K562 (cell line): ENCODE measurements around the gene DDHD1. TPM values are rescaled to one million over a fixed set of nuclear protein-coding genes. Genes with fewer than 3 reads are reported as not detected.

Experiments used
- EP300 ChIP-seq: IDR thresholded peaks from 2 replicates; pipeline ENCODE4 v1.6.1; 2012; ENCODE audit warnings: low read length, improper control_type of control experiment
- HNRNPL ChIP-seq: fragments of 200-400 bp; formaldehyde crosslinking; IDR thresholded peaks from 2 replicates; pipeline ENCODE4 v1.6.1; 2017; ENCODE audit warnings: low read depth, mild to moderate bottlenecking, low read length
- NCOA2 ChIP-seq, 2 experiments: fragments of 450-650 bp; IDR thresholded peaks; 2 replicates each; pipeline ENCODE4 v1.6.1; 2018; ENCODE audit warnings: mild to moderate bottlenecking in 2 of 2, moderate library complexity in 1 of 2; ENCODE audit not compliant: partially characterized antibody in 2 of 2
- OTX1 ChIP-seq: fragments of 450-650 bp; formaldehyde crosslinking; IDR thresholded peaks from 2 replicates; pipeline ENCODE4 v1.4.0; 2022; ENCODE audit warnings: mild to moderate bottlenecking
- PHTF2 ChIP-seq: fragments of 250-450 bp; sonication (Bioruptor Pico); IDR thresholded peaks from 2 replicates; pipeline ENCODE4 v1.5.0; 2021; ENCODE audit warnings: mild to moderate bottlenecking
- ZNF143 ChIP-seq: sonication (generic); formaldehyde crosslinking; IDR thresholded peaks from 2 replicates; pipeline ENCODE4 v1.9.0; 2022; ENCODE audit warnings: mild to moderate bottlenecking, missing genetic modification reagents
- polyA plus RNA-seq, 8 experiments: library from polyadenylated mRNA; depleted of rRNA in 4 of 8; stranded (reverse) in 5 of 8; unstranded in 3 of 8; fragments of >200 nt; fragmentation: Nextera tagmentation in 2 of 8; fragmentation: Illumina TruSeq in 1 of 8; extraction: Ambion mirVana in 2 of 8; extraction: Trizol in 1 of 8; gene quantifications; 2 replicates each; pipeline versions ENCODE4 v1.2.1 to v1.2.3, GENCODE V29; 2011 to 2014; ENCODE audit warnings: inconsistent platforms in 1 of 8, missing spikeins in 1 of 8
- total RNA-seq, 7 experiments: library from RNA; depleted of rRNA in 6 of 7; stranded (reverse); fragments of >200 nt in 6 of 7; fragmentation: Illumina TruSeq in 2 of 7; extraction: Trizol in 2 of 7; gene quantifications; 2 replicates each; pipeline versions ENCODE4 v1.2.1 to v1.2.3, GENCODE V29; 2011 to 2021; ENCODE audit warnings: low replicate concordance in 1 of 7
- TF ChIP-seq, protein P1 (sequence below): sonication (generic); formaldehyde crosslinking; IDR thresholded peaks from 2 replicates; pipeline ENCODE4 v1.8.0; 2023; ENCODE audit warnings: missing genetic modification reagents, mild to moderate bottlenecking, borderline replicate concordance

DDHD1 gene
- total and polyA plus RNA-seq, 9 of the 15 experiments (the other 6 are each of a cell fraction or from before 2014, with no cell fraction given), result 1.2 to 12.3 (median 5.0) TPM

DNA sequence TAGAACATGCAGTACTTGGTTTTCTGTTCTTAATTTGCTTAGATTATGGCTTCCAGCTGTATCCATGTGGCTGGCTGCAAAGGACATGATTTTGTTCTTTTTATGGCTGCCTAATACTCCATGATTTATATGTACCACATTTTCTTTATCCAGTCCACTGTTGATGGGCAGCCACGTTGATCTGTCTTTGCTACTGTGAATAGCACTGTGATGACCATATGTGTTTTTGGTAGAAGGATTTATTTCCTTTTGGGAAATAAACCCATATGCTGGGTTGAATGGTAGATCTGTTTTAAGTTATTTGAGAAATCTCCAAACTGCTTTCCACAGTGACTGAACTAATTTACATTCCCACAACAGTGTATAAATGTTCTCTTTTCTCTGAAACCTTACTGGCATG lies 116.1 kb downstream of the DDHD1 start (continued):
- TF ChIP-seq, protein P1, sequence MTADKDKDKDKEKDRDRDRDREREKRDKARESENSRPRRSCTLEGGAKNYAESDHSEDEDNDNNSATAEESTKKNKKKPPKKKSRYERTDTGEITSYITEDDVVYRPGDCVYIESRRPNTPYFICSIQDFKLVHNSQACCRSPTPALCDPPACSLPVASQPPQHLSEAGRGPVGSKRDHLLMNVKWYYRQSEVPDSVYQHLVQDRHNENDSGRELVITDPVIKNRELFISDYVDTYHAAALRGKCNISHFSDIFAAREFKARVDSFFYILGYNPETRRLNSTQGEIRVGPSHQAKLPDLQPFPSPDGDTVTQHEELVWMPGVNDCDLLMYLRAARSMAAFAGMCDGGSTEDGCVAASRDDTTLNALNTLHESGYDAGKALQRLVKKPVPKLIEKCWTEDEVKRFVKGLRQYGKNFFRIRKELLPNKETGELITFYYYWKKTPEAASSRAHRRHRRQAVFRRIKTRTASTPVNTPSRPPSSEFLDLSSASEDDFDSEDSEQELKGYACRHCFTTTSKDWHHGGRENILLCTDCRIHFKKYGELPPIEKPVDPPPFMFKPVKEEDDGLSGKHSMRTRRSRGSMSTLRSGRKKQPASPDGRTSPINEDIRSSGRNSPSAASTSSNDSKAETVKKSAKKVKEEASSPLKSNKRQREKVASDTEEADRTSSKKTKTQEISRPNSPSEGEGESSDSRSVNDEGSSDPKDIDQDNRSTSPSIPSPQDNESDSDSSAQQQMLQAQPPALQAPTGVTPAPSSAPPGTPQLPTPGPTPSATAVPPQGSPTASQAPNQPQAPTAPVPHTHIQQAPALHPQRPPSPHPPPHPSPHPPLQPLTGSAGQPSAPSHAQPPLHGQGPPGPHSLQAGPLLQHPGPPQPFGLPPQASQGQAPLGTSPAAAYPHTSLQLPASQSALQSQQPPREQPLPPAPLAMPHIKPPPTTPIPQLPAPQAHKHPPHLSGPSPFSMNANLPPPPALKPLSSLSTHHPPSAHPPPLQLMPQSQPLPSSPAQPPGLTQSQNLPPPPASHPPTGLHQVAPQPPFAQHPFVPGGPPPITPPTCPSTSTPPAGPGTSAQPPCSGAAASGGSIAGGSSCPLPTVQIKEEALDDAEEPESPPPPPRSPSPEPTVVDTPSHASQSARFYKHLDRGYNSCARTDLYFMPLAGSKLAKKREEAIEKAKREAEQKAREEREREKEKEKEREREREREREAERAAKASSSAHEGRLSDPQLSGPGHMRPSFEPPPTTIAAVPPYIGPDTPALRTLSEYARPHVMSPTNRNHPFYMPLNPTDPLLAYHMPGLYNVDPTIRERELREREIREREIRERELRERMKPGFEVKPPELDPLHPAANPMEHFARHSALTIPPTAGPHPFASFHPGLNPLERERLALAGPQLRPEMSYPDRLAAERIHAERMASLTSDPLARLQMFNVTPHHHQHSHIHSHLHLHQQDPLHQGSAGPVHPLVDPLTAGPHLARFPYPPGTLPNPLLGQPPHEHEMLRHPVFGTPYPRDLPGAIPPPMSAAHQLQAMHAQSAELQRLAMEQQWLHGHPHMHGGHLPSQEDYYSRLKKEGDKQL, result no peak
- TF ChIP-seq EP300, result no peak
- TF ChIP-seq HNRNPL, result no peak
- no peak for TF ChIP-seq OTX1 (CRISPR knock-in tag)
- TF ChIP-seq ZNF143 (CRISPR knock-in tag), result no peak
- no peak for TF ChIP-seq NCOA2 (IDR thresholded peaks at IDR 0.05; ENCODE audit: partially characterized antibody in 2 of 2)
- no peak for TF ChIP-seq PHTF2 (CRISPR knock-in tag)
